Endothelial cell of umbilical vein (primary cell): Measurements from ENCODE around the gene OR5L2. TPM values are rescaled to one million over a fixed set of nuclear protein-coding genes. Genes with fewer than 3 reads are reported as not detected.

Experiments
- BruUV-seq: library from RNA; stranded (reverse); fragments of 400-500 nt; replicated peaks from 2 replicates; lab custom pipeline; 2021; lab: Mats Ljungman, UMichigan
- CTCF ChIA-PET: fragments of 300-600, 350-600 bp; sonication (Branson Sonifier 250); formaldehyde crosslinking; loops from one replicate; lab custom pipeline; 2021; ENCODE audit warnings: antibody characterized with exemption, inconsistent platforms; lab: Charles Lee
- POLR2A ChIA-PET: fragments of 300-600, 350-600 bp; sonication (Branson Sonifier 250); formaldehyde crosslinking; loops from one replicate; lab custom pipeline; 2021; ENCODE audit warnings: antibody characterized with exemption, inconsistent platforms; lab: Charles Lee
- DNase-seq: peaks from one replicate; pipeline ENCODE4 v3.0.0-alpha.2; 2011; ENCODE audit warnings: low read depth, low spot score
- FAIRE-seq: peaks from 2 replicates; lab custom pipeline; 2011; peaks lifted over from hg19 to GRCh38; lab: Jason Lieb, UNC
- H2AFZ ChIP-seq: 2 replicates; pipeline ENCODE4 v1.6.0; 2012; ENCODE audit warnings: low read depth, low read length, control low read depth, inconsistent platforms
- H3K27ac ChIP-seq: 2 replicates; pipeline ENCODE4 v1.5.1; 2011; ENCODE audit warnings: low read depth, mild to moderate bottlenecking, control low read depth, low read length, moderate library complexity; ENCODE audit not compliant: insufficient read depth
- H3K27me3 ChIP-seq, 2 experiments: 2 replicates each; pipeline versions ENCODE4 v1.6.0 to v1.6.1; 2011; ENCODE audit warnings: low read length in 2 of 2, mixed read lengths in 1 of 2; ENCODE audit not compliant: control insufficient read depth in 2 of 2, insufficient read depth in 2 of 2
- H3K36me3 ChIP-seq, 2 experiments: 2 replicates in 1 of 2; 3 replicates in 1 of 2; pipeline ENCODE4 v1.5.1; 2011; ENCODE audit warnings: low read length in 2 of 2, mild to moderate bottlenecking in 1 of 2, moderate library complexity in 1 of 2; ENCODE audit not compliant: control insufficient read depth in 2 of 2, insufficient read depth in 2 of 2; ENCODE audit errors: extremely low read depth in 1 of 2
- H3K4me1 ChIP-seq: 3 replicates; pipeline ENCODE4 v1.5.1; 2011; ENCODE audit warnings: mild to moderate bottlenecking, low read length; ENCODE audit not compliant: control insufficient read depth, insufficient read depth; ENCODE audit errors: extremely low read depth
- H3K4me2 ChIP-seq: 2 replicates; pipeline ENCODE4 v1.6.1; 2011; ENCODE audit warnings: low read length, control low read depth, mixed read lengths; ENCODE audit not compliant: insufficient read depth
- H3K4me3 ChIP-seq, 3 experiments: fragments of 200-600 bp in 1 of 3; sonication (generic), shearing (Covaris generic) in 1 of 3; replicated peaks in 1 of 3; 2 replicates each; pipeline ENCODE4 v1.5.1; 2011 to 2016; ENCODE audit warnings: control low read depth in 3 of 3, low read length in 3 of 3, mild to moderate bottlenecking in 2 of 3, inconsistent platforms in 1 of 3, low read depth in 1 of 3, moderate library complexity in 1 of 3; ENCODE audit not compliant: insufficient read depth in 1 of 3
- H3K79me2 ChIP-seq: 2 replicates; pipeline ENCODE4 v1.6.0; 2012; ENCODE audit warnings: low read length, inconsistent platforms; ENCODE audit not compliant: control insufficient read depth, insufficient read depth
- H3K9ac ChIP-seq: replicated peaks from 2 replicates; pipeline ENCODE3; 2011; ENCODE audit warnings: low read length, control low read depth; ENCODE audit not compliant: insufficient read depth; ENCODE audit errors: extremely low read depth
- H3K9me1 ChIP-seq: replicated peaks from 3 replicates; pipeline ENCODE4 v1.6.0; 2011; ENCODE audit warnings: mild to moderate bottlenecking, low read length; ENCODE audit not compliant: control insufficient read depth, insufficient read depth; ENCODE audit errors: extremely low read depth
- H3K9me3 ChIP-seq: replicated peaks from 2 replicates; pipeline ENCODE4 v1.5.1; 2012; ENCODE audit warnings: low read length, inconsistent platforms; ENCODE audit not compliant: control insufficient read depth, insufficient read depth
- H4K20me1 ChIP-seq: replicated peaks from 2 replicates; pipeline ENCODE3; 2011; ENCODE audit warnings: mild to moderate bottlenecking, low read length; ENCODE audit not compliant: control insufficient read depth, insufficient read depth; ENCODE audit errors: extremely low read depth
- CTCF ChIP-seq, 2 donors: IDR thresholded peaks; 1 replicate in 1 of 2; 2 replicates in 1 of 2; pipeline ENCODE4 v1.5.1; 2011; ENCODE audit warnings: low read length in 2 of 2, mild to moderate bottlenecking in 2 of 2, moderate library complexity in 2 of 2, control low read depth in 1 of 2, inconsistent platforms in 1 of 2, low read depth in 1 of 2; ENCODE audit not compliant: insufficient read depth in 1 of 2; ENCODE audit errors: extremely low read depth in 1 of 2
- EZH2 ChIP-seq: IDR thresholded peaks from 2 replicates; pipeline ENCODE4 v1.6.1; 2012; ENCODE audit warnings: borderline replicate concordance, low read depth, mild to moderate bottlenecking, moderate library complexity, low read length, inconsistent platforms; ENCODE audit not compliant: severe bottlenecking
- FOS ChIP-seq: IDR thresholded peaks from 2 replicates; pipeline ENCODE4 v1.6.1; 2011; ENCODE audit warnings: mild to moderate bottlenecking, low read length, moderate library complexity, borderline replicate concordance; ENCODE audit not compliant: insufficient read depth
- GATA2 ChIP-seq: IDR thresholded peaks from 2 replicates; pipeline ENCODE4 v1.7.0; 2011; ENCODE audit warnings: low read depth, mild to moderate bottlenecking, moderate library complexity, mixed read lengths, low read length; ENCODE audit not compliant: insufficient read length, insufficient read depth
- JUN ChIP-seq: IDR thresholded peaks from 2 replicates; pipeline ENCODE4 v1.6.1; 2011; ENCODE audit warnings: borderline replicate concordance, low read depth; ENCODE audit not compliant: insufficient read length, insufficient read depth
- MAX ChIP-seq: IDR thresholded peaks from 2 replicates; pipeline ENCODE4 v1.6.1; 2011; ENCODE audit not compliant: insufficient read depth, insufficient read length
- MYC ChIP-seq: IDR thresholded peaks from one replicate; pipeline ENCODE4 v1.6.1; 2011; ENCODE audit warnings: mild to moderate bottlenecking, low read depth, low read length
- POLR2A ChIP-seq: IDR thresholded peaks from 2 replicates; pipeline ENCODE4 v1.6.1; 2012; ENCODE audit warnings: low read depth, mild to moderate bottlenecking, control low read depth, low read length
- POLR2AphosphoS5 ChIP-seq: IDR thresholded peaks from 2 replicates; pipeline ENCODE4 v1.6.1; 2012; ENCODE audit warnings: low read depth, mild to moderate bottlenecking, control low read depth, low read length, moderate library complexity; ENCODE audit not compliant: insufficient read depth
- dilution Hi-C: fragments of 300-500 bp; cut with MboI; formaldehyde crosslinking; loops from one replicate; pipeline ENCODE4 v1.15.0; 2019; ENCODE audit warnings: low sequenced_read_pairs; ENCODE audit not compliant: extremely low pct_ligation_motif_present
- intact Hi-C: fragments of 100-400 bp; cut with micrococcal nuclease; formaldehyde crosslinking; loops from one replicate; pipeline ENCODE4 v1.10.0; 2022
- polyA plus RNA-seq, 4 experiments: library from polyadenylated mRNA; depleted of rRNA in 3 of 4; stranded (reverse) in 3 of 4; unstranded in 1 of 4; fragments of >200 nt; gene quantifications; 2 replicates each; pipeline versions ENCODE4 v1.2.1 to v1.2.3, GENCODE V29; 2011 to 2012; ENCODE audit warnings: missing spikeins in 1 of 4
- total RNA-seq: library from RNA; stranded (reverse); gene quantifications from 2 replicates; pipeline ENCODE4 v1.2.3, GENCODE V29; 2021

Gene OR5L2
- total and polyA plus RNA-seq, 2 donors (not counting 3 experiments of a cell fraction or from before 2014, with no cell fraction given) = not detected

GRCh38 chr11:55852141-55852540 lies 25.1 kb downstream of the OR5L2 start:
- dilution Hi-C loops (no loop called here), intact Hi-C loops (no loop called here)
- no peak for DNase-seq
- Histone ChIP-seq H3K79me2 (no peaks in the 10 kb centered on the region), H3K4me1 (no peaks in the 10 kb centered on the region), H2AFZ (no peak overlapping the region), H3K27me3 (no peaks in the 10 kb centered on the region), H3K9me3 (peaks cover 2% of the 10 kb centered on the region), H3K36me3 (no peaks in the 10 kb centered on the region), H4K20me1 (no peaks in the 10 kb centered on the region), H3K4me3 (no peak overlapping the region), H3K4me2 (no peak overlapping the region), H3K27ac (no peak overlapping the region), H3K9ac (no peak overlapping the region), H3K9me1 (no peaks in the 10 kb centered on the region)
- POLR2A ChIA-PET = no interaction called here
- CTCF ChIA-PET = no interaction called here
- TF ChIP-seq JUN = no peak
- no peak for TF ChIP-seq POLR2AphosphoS5
- no peak for TF ChIP-seq EZH2
- no peak for TF ChIP-seq FOS
- TF ChIP-seq MAX = no peak
- TF ChIP-seq POLR2A = no peak
- FAIRE-seq = no peak
- BruUV-seq = no TSS peak

GRCh38 chr11:55854704-55855103 lies 27.7 kb downstream of the OR5L2 start:
- no peak overlapping the region for H3K27ac ChIP-seq
- BruUV-seq = no TSS peak
- H3K27me3 ChIP-seq = no peaks in the 10 kb centered on the region
- H3K36me3 ChIP-seq = no peaks in the 10 kb centered on the region
- H3K9me1 ChIP-seq = no peaks in the 10 kb centered on the region
- no peaks in the 10 kb centered on the region for H3K4me1 ChIP-seq
- no peak overlapping the region for H2AFZ ChIP-seq
- H3K9me3 ChIP-seq = peaks cover 2% of the 10 kb centered on the region
- TF ChIP-seq MAX = no peak
- TF ChIP-seq MYC = no peak
- no peak for TF ChIP-seq EZH2
- no peak for TF ChIP-seq GATA2
- TF ChIP-seq JUN = no peak
- no peak for TF ChIP-seq CTCF (IDR thresholded peaks at IDR 0.05; ENCODE audit: extremely low read depth in 1 of 2, insufficient read depth in 1 of 2, low read depth in 1 of 2, low read length in 2 of 2)
- no peak for TF ChIP-seq POLR2A
- TF ChIP-seq POLR2AphosphoS5 = no peak
- no peak for TF ChIP-seq FOS
- FAIRE-seq = no peak
- no peaks in the 10 kb centered on the region for H4K20me1 ChIP-seq
- intact Hi-C loops (no loop called here), dilution Hi-C loops (no loop called here)
- H3K79me2 ChIP-seq = no peaks in the 10 kb centered on the region
- POLR2A ChIA-PET = no interaction called here
- no peak overlapping the region for H3K9ac ChIP-seq
- DNase-seq = no peak
- CTCF ChIA-PET = no interaction called here
- no peak overlapping the region for H3K4me3 ChIP-seq
- no peak overlapping the region for H3K4me2 ChIP-seq
